HG02571 (cell line): ENCODE results near the gene PKP1.

Source experiments
- ATAC-seq: cut with Tn5 transposase; IDR thresholded peaks from one replicate; pipeline ENCODE4 v1.9.1; 2021; ENCODE audit warnings: mild to moderate bottlenecking, moderate library complexity; ENCODE audit not compliant: unreplicated experiment

Gene PKP1

DNA sequence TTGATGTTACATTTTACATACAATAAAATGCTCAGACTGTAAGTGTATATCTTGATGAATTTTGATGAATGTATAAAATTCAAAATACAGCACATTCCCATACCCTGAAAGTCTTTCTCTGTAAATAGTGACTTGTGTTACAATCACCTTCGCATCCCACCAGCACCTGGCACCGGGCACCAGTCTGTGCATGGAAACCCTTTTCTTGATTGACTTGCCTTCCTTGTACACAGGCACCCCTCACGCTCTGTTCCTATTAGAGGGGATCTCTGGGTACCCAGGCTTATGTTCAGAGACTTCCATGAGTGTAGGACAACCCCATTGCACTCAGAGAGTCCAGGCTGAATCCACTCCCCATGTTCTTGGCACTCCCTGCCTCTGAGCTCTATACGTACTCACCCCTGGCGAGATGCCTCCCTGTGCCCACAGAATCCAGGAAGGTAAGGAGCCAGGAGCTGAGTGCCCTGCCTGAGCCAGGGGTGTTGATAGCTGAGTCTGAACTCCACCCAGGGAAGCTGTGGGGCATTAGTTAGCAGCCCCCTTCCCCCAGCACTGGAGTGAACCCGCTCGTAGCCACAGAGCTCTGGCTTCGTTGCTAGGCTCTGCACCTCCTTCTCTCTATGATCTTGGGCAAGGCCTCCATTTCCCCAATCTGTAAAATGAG, 22.5 kb upstream of the PKP1 start:
- ATAC-seq: no peak

DNA sequence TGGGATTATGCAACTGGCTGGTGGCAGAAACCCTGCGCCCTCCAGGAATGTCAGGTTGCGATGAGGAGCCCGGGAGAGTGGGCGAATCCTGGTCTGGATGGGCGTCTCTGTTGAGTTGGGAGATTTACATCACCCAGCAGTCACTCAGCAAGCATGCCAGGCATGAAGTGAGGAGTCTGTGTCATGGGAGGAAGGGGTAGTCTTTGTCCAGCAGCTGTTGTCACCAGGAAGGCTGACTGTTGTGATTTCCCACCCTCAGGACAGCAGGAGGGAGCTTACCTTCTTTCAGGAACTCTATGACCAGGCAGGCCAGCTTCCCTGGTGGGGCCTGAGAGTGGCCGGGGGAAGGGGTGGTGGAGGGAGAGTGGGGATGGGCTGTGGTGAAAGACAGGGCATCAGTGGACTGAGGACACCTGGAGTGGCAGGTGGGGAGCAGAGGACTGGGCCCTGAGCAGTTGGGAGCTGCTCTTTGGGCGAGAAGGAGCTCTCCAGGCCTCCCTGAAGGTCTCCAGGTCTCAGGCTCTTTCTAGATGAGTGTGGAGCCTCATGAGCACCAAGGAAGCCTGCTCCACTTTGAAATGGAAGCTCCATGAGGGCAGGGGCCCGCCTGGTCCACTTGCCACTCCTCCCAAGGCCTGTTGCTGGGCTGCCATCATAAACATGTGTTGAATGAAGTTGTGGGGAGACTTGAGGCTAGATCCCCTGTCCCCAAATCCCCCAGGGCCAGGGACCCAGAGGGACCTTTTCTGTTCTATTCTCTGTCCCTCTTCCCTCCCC, 21.3 kb upstream of the PKP1 start:
- ATAC-seq: no peak

DNA sequence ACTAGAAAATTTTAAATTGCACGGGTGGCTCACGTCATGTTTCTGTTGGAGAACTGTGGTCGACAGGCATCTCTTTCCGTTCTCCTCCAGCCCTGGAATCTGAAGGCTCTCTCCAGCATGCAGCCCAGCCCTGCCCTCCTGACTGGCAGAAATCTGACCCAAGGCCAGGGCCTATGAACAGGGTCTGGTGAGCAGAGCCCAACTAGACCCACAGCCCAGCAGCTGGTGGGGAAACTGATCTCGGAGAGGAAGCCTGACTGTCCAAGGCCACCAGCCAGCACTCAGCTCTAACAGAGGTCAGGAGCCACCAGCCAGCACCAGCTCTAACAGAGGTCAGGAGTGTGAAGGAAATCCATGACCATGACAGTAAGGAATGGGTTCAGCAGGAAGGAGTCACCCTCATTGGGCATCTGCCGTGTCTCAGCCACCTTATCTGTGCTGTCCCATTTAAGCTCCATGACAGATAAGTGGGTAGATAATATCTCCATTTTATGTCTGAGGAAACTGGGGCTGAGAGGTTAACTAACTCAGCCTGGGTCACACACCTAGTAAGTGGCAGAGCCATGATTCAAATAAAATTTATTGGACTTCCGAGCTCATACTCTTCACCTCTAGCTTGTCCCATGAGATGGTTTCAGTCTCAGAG, 20.2 kb upstream of the PKP1 start:
- no peak for ATAC-seq

DNA sequence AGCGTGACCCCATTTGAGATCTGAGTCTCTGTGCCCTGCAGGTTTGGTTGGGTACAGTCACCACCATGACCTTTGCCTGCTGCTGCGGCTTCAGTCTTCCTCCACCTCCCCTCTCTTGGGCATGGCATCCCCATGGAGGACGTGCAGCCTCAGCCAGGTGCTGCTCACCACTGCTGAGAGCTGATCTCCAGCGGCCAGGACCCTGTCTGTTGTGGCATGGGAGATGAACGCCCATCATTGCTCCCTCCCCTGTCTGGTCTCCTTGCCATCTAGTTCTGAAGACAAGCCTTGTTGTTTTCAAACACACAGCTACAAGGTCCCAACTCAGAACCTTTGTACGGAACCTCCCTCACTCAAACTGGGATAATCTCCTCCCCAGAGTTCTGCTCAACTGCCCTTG, 19.2 kb upstream of the PKP1 start:
- ATAC-seq: no peak

DNA sequence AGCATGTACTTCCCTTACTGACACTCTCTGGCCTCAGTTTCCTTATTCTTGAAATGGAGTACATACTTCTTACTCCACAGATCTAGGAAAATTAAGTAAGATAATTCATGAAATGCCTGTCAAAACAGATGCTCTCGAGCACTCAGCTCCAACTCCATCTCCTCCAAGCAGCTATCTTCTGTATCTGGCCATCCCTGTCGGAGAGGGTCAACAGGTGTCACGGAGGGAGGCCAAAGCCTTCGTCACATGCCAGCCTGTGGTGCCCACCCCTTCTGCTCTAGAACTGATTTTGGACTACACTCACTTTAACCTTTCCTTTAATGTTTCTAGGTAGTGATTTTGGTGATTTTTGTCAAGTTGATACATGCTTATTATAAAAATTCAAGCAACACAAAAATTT, 18.8 kb upstream of the PKP1 start:
- no peak for ATAC-seq

DNA sequence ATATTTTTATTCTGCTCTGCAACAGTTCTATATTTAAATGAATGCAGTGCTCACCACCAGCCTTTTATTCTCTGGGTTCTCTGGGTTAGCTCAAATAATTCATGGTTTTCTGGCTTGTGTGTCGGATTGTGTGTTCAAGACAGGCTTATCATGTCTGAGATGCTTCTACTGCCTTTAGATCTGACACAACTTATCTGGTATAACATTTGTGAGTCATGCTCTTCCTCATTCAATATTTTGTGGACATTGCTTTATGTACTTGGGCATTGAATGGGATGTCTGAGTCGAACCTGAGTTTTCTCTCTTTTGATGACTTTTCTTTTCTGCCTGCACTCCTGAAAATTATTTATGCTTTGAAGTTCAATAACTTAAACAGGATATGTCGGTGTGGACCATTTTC, 17.6 kb upstream of the PKP1 start:
- no peak for ATAC-seq

DNA sequence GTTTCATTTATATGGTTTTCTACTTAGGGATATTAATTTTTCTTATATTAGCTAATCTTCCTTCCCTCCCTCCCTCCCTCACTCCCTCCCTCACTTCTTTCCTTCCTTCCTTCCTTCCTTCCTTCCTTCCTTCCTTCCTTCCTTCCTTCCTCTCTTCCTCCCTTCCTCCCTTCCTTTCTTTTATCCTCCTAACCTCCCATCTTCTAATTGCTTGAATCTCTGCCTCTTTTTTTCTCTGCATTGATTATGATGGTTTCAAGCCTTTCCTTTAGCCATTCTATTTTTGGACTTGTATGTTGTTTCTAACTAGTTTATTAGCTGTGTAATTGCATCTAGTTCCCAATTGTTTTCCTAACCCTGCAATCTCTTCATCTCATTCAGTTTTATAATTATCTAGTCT, 17.0 kb upstream of the PKP1 start:
- no peak for ATAC-seq

DNA sequence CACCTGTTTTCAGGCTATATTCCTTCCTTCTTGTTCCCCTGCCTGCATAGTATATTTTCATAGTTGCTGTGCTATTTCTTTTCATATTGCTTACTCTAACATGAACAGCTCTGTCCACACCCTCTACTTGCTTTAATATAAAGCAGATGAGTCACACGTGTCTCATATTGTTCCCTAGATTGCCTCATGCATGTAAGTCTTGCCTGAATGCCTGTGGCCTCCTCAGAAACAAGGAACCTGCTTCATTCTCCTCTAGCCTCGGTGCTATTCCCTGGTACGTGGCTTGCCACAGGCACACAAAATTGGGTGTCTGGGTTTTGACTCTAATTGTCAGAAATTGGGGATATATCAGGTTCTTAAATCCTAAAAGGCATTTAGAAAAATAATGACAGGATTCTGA, 16.5 kb upstream of the PKP1 start:
- ATAC-seq: no peak

DNA sequence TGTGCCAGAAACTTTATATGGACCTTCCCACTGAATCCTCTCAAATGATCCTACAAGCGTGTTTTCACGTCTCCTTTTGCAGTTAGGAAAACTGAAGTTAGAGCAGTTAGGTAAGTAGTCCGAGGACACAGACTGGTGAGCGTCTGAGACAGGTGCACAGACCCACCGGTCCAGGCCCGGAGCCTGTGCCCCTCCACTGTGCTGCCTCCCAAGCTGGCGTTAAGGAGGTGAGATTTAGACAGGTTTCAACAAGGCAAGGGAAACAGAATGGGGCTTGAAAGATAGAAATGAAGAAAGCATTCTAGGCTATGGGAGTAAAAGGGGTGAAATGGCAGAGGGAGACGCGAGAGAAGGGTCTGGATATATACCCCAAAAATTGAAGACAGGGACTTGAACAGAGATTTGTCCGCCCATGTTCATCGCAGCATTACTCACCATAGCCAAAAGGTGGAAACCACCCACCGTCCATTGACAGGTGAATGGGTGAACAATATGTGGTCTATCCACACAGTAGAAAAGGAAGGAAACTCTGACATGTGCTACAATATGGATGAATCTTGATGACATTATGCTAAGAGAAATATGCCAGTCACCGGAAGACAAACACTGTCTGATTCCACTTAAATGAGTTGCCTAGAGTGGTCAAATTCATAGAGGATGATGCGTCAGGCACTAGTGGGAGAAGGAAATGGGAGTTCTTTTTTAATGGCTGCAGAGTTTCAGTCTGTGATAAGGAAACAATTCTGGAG, 15.7 kb upstream of the PKP1 start:
- ATAC-seq: no peak

DNA sequence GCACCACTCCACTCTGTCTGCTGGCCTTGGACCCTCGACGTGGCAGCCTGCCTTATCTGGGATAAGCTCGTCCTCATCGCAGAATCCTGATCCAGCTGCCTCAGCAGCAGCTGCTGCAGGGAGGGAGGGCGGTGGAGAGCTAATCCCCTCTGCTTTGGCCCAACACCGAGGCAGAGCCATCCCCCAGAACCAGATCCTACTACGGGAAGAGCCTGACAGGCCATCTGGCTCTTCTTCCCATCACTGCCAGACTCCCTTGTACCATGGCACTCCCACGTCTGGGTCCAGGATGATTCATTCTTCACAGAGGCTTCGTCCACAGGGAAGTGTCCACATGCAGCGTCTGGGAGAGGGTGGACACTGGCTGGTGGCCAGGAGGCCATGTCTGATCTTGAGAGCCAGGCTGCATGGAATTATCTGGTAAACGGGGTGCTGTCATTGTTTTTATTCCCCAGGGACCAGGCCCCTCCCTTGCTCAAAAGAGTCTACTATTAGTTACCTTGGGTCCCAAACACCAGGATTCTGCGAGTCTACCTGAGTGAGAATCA, 14.6 kb upstream of the PKP1 start:
- ATAC-seq: no peak

DNA sequence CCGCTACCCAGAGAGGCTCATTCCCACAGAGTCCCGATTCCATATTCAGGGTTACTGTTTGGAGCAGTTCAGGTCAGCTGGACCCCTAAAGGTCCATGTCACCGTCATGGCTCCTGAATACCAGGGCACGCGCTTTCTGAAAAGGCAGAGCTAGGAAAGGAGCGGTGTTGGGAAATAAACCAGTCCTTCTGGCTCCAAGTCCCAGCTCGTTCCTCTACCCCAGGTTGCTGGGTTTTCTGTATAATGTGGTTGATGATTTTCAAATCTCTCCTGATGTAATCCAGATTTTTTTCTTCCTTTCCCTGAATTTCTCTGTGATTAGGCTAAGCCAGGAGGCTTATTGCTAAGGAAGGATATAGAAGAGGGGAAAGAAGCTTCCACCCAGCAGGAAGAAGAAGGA, 14.0 kb upstream of the PKP1 start:
- ATAC-seq: no peak

DNA sequence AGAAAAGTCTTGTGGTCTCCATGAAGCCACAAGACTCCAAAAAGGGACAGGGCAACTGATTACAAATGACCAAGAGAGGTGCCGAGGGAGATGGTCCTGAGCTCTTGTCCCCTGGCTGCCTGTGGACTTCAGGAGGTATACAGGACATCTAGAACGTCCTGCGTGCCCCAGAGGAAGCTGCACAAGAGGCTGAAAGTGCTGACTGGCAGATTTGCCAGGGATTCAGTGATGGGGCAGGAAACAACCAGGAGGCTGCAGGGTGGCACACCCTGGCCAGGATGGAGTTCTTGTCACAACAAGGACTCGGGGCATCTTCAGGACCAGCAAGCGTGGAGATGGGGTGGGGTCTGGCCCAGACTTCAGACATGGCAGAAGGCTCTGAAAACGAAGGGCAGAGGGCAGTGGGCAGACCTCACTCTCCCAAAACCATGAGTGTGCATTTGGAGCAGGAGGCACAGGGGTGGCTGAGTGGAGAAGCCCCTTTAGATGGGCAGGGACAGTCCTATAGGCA, 13.4 kb upstream of the PKP1 start:
- ATAC-seq: no peak

DNA sequence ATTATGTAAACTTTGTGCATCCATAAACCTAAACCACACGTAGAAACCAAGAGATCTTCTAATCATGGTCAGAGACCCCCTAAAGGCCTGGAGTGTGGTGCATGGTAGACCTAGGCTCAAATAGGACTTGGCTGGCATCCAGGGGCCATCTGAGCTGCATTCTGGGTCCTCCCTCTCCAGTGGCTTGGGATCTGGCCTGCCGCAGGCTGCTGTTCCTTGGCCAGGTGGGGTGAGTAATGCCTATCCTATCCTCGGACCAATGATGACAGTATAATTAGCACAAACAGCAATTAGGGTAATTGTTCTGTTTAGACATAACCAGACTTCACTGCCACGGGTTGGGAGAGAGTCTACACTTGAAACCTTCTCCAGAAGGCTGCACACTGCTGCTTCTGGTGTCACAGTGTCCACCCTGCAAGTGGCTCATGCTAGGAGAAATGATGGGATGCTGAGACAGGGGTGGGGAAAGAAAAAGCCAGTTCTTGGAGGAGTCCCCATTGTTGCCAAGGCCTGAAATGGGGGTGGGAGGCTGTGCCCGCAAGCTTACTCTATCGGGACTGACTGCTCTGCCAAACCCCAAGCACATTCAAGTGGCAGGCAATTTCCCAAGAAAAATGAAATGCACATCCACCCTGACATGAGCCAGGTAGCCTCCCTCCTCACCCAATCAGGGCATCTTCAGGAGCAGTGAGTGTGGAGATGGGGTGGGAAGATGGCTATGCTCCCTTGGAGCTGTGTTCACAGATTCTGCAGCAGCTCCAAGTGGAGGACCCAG, 12.5 kb upstream of the PKP1 start:
- ATAC-seq: no peak

DNA sequence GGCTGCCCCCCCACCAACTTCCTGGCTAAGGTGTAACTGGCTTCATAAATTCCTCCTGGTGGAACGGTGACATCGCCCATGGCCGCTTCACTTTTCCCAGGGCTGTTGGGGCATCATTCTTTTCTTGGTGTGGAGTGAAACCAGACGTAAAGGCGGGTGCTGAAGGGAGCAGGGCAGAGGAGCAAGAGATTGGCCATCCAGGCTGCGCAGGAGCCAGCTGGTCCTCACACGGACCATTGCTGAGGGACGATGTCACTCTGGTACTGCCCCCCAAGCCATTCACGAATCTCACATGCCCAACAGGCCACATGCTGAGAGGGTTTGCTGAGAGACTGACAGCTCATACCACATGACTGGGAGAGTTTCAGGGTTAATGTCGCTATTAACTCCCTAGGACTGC, 10.5 kb upstream of the PKP1 start:
- no peak for ATAC-seq

DNA sequence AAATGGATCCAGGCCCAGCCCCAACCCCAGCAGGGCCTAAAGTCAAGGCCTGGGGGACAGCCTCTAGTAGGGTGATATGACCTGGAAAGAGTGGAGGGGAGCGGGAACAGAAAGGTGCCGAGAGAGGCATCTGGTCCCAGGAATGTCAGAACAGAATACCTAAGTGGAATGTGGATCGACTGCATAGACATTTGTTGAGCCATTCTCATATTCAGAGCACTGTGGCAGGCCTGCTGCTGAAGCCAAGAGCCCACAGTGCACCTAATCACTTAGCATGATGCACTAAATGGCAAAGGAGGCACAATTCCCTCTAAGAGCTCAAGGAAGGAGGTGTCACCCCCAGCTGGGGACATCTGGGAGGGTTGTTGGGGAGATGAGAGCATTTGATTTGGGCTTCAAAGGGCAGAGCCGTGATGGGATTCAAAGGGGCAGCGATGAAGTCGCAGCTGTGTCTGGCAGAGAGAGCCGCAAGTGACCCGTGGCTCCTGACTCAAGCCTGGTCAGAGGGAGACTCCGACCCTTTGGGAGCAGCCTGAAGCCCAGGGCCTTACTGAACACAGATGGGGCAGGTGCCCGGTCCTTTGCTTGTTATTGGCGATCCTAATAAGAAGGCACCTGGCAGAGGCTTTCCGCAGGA, 8.6 kb upstream of the PKP1 start:
- no peak for ATAC-seq

DNA sequence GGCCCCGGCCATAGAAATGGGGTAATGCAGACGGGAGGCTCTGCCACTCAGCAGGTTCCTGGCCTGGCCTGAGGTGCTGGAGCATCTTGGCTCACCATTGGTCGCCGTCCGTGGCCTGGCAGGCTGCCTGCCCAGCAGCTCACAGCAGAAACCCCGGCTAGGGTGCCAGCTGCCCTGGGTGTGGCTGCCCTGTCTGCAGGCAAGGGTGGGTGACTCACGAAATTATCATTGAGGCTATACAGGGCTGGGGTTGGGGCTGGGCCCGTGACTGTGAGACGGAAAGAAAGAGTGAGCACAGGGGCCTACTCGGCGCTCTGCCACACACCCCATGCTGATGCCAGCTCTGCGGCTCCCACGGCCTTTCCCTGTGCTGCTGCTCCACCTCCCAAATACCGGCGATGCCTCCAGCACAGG, 8.0 kb upstream of the PKP1 start:
- ATAC-seq: no peak

DNA sequence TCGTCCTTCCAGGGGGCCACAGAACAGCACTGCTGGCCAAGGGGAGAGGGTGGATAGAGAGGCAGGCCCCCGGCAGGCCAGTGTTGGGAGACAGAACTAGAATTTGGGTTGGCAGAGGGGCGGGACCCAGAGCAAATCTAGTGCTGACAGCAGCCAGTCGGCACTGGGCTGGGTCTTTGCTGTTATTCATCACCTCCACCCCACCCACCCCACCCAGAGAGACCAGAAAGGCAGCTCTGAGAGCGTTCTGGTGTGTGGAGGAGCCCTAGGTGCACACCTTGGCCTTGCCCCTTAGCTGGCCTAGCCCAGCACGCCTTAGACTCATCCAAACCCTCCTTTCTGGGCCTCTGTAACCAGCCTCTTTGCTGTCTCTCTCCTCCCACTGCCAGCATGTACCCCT, 6.4 kb upstream of the PKP1 start:
- no peak for ATAC-seq

DNA sequence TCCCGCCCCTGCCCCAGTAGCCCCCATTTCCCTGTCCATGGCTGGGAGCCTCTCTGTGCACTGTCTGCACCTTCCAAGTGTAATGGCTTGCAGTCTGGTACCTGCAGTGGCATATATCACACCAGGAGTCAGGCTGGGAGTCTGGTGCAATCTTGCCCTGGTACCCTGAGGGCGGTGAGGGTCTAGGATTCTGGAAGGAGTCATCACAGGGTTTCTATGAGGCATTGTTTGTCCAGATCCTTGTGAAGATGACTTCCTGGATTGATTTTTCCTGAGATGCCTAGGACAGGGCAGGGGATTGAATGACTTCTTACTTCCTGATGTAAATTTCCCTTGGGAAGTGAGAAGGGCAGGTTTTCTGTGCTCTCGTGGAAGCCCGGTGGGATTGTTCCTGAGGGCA, 5.9 kb upstream of the PKP1 start:
- no peak for ATAC-seq

DNA sequence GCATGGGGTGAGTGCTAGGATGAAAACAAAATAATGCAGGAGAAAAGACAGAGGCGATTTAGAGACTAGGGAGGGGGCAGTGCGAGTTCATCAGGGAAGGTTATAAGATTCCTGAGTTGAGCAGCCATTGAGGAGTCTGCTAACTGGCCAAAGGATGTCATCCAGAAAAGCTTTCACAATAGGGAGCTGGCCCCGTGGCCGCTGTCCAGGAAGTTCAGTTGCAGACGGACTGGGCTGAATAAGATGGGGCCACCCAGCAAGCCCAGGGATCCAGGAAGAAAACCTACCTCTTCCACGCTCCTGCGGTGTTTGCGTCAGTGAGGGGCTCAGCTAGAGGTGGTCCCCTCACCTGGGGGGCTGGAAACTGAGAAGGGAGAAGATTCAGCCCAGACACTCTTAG, 4.0 kb upstream of the PKP1 start:
- ATAC-seq: no peak

DNA sequence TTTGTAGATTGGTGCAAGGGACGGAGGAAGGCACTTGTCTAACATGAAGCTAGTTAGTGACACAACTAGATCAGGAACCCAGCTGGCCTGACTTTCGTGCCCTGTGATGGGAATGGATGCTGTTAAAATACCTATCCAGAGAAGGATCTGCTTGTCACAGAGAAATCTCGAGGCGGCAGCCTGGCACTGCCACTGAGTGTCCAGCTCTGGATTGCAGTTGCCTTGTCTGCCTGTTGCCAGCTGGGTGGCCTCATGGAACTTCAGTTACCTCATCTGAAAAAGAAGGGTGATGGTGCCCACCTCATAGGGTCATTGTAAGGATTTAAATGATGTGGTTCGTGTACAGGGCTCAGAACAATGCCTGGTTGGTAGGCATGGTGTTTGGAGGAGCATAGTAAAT, 2.4 kb upstream of the PKP1 start:
- no peak for ATAC-seq
